Measurements from ENCODE around the gene CXXC5. TPM values are rescaled to one million over a fixed set of nuclear protein-coding genes. Genes with fewer than 3 reads are reported as not detected.

The CXXC5 gene
- total and polyA plus RNA-seq, 2 of the 4 experiments (the other 2 are of a cell fraction) = 24.9 to 35.7 TPM

DNA sequence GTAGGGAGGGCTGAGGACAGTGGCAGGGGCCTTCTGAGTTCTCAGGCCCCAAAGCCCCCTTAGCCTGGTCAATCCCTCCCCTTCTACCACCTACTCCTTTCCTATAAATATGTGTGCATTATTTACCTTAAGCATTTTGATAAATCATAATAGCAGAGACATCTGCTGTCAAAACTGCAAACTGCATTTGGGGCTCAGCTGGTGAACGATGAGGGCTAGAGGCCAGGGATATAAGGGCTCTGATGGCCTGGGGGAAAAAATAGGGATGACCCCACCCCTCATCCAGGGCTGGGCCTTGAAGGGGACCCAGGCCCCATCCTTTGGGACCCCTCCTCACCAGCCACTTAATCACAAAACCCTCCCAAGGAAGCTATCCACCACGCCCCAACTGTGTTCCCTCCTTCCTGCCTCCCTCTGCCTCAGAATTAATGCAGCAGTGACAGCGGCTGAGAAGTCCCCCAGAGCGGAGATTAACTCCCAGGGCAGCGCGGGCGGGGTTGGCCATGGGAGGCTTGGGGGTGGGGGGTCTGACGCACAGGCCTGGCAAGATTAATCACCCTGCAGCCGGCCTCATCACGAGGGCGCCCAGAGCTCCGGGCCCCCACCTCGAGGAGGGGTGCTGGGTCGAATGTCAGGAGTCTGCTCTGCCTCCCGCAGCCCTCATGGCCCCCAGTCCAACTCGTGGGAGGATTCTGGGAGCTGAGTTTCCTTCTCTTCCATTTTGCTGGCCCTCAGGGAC, 42.1 kb downstream of the CXXC5 start:
- in situ Hi-C loops (cut with MboI; ENCODE audit: low sequenced_read_pairs) (no loop called here), intact Hi-C loops (cut with micrococcal nuclease) (loop anchor here (1.0 to 5.0 kb wide), 4 partner anchors 57 to 173 kb away; no protein-coding TSS in a partner anchor), dilution Hi-C loops (cut with HindIII; ENCODE audit: low sequenced_read_pairs, unreplicated experiment) (no loop called here)
- Histone ChIP-seq H4K8ac (ENCODE audit: low read depth in 2 of 2, low read length in 2 of 2) (no peak overlapping the region), H3K14ac (replicated peaks; ENCODE audit: low read depth, low read length) (no peak overlapping the region), H4K91ac (ENCODE audit: insufficient read depth, low read depth, low read length) (peak overlapping the region; percentile 28; the same call in 1 of the 2 replicates), H2AK5ac (ENCODE audit: low read depth, low read length) (peak overlapping the region; percentile 65), H3K23ac (ENCODE audit: low read depth, low read length) (no peak overlapping the region), H3K4me2 (ENCODE audit: low read depth, low read length) (no peak overlapping the region; the same call in 1 of the 2 replicates), H3K18ac (ENCODE audit: low read depth, low read length) (no peak overlapping the region), H2BK120ac (ENCODE audit: low read depth, low read length) (peak overlapping the region; percentile 7; the same call in 1 of the 2 replicates), H3K79me1 (ENCODE audit: low read depth in 1 of 2, low read length in 2 of 2) (peaks cover 4 to 5% of the 10 kb centered on the region in 2 experiments; a peak in 1 of 4 replicates), H3K36me3 (ENCODE audit: control insufficient read depth, insufficient read depth, low read length) (peaks cover 4% of the 10 kb centered on the region), H3K9me1 (ENCODE audit: insufficient read depth, low read length) (peaks cover 7% of the 10 kb centered on the region; the same call in 1 of the 2 replicates), H2AK9ac (replicated peaks; ENCODE audit: low read depth, low read length, poor library complexity) (peak overlapping the region; percentile 86), H3K9me3 (ENCODE audit: control insufficient read depth, insufficient read depth, low read length) (no peaks in the 10 kb centered on the region), H3K4ac (ENCODE audit: low read depth, low read length) (peak overlapping the region; percentile 57; the same call in 1 of the 2 replicates), H2BK15ac (ENCODE audit: low read depth, low read length) (no peak overlapping the region; the same call in 2 of the 3 replicates), H2AFZ (replicated peaks; ENCODE audit: low read length, poor library complexity) (peak overlapping the region; percentile 12), H3K4me3 (ENCODE audit: insufficient read depth, low read depth, low read length) (no peak overlapping the region), H3K4me1 (ENCODE audit: control insufficient read depth, insufficient read depth, low read length) (peaks cover 35% of the 10 kb centered on the region), H3K27ac (ENCODE audit: insufficient read depth, low read length) (peak overlapping the region; percentile 26; the same call in 1 of the 2 replicates), H4K20me1 (ENCODE audit: insufficient read depth, low read length) (no peaks in the 10 kb centered on the region), H2BK5ac (ENCODE audit: low read depth, low read length, poor library complexity, severe bottlenecking) (no peak overlapping the region), H3K9ac (ENCODE audit: low read depth, low read length) (no peak overlapping the region), H4K5ac (ENCODE audit: low read depth, low read length) (no peak overlapping the region), H3K27me3 (ENCODE audit: control insufficient read depth, insufficient read depth, low read length) (no peaks in the 10 kb centered on the region), H3K56ac (ENCODE audit: extremely low read depth, insufficient read depth, low read length) (no peak overlapping the region), H2BK20ac (ENCODE audit: low read depth, low read length) (no peak overlapping the region)
- DNase-seq = peak; percentile 61
- BruUV-seq (replicated peaks) = no TSS peak
- CTCF ChIA-PET = interaction anchor here (0.9 to 3.2 kb wide), 6 partner anchors 29 to 85 kb away, joined by 3 to 26 read pairs (median 4); no protein-coding TSS in a partner anchor
- peak; percentile 56 for ATAC-seq (ENCODE audit: low read depth)
- POLR2A ChIA-PET (ENCODE audit: unreplicated experiment) = no interaction called here
- TF ChIP-seq MXI1 (IDR thresholded peaks at IDR 0.05; ENCODE audit: borderline replicate concordance, low read depth, low read length) (no peak), SMC3 (IDR thresholded peaks at IDR 0.05; ENCODE audit: low read depth, low read length) (peak; percentile 58), MAZ (IDR thresholded peaks at IDR 0.05; ENCODE audit: borderline replicate concordance, low read depth, low read length) (peak; percentile 91), RAD21 (IDR thresholded peaks at IDR 0.05; ENCODE audit: low read length) (peak; percentile 54), RFX5 (IDR thresholded peaks at IDR 0.05; ENCODE audit: low read depth, low read length) (no peak)
- TF ChIP-seq, protein P1, sequence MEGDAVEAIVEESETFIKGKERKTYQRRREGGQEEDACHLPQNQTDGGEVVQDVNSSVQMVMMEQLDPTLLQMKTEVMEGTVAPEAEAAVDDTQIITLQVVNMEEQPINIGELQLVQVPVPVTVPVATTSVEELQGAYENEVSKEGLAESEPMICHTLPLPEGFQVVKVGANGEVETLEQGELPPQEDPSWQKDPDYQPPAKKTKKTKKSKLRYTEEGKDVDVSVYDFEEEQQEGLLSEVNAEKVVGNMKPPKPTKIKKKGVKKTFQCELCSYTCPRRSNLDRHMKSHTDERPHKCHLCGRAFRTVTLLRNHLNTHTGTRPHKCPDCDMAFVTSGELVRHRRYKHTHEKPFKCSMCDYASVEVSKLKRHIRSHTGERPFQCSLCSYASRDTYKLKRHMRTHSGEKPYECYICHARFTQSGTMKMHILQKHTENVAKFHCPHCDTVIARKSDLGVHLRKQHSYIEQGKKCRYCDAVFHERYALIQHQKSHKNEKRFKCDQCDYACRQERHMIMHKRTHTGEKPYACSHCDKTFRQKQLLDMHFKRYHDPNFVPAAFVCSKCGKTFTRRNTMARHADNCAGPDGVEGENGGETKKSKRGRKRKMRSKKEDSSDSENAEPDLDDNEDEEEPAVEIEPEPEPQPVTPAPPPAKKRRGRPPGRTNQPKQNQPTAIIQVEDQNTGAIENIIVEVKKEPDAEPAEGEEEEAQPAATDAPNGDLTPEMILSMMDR (conservative IDR thresholded peaks at IDR 0.05; ENCODE audit: low read depth, low read length) = peak; percentile 58
- TF ChIP-seq, protein P2, sequence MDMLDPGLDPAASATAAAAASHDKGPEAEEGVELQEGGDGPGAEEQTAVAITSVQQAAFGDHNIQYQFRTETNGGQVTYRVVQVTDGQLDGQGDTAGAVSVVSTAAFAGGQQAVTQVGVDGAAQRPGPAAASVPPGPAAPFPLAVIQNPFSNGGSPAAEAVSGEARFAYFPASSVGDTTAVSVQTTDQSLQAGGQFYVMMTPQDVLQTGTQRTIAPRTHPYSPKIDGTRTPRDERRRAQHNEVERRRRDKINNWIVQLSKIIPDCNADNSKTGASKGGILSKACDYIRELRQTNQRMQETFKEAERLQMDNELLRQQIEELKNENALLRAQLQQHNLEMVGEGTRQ (IDR thresholded peaks at IDR 0.05; ENCODE audit: low read depth, low read length) = 0 out of 2 replicates have a peak, but pooled peaks have one; percentile 15
- no CpG with 5 or more reads among the region's 16 CpGs for WGBS, 2 experiments (ENCODE audit: extremely low coverage in 2 of 2, insufficient read length in 1 of 2)

Measured in IMR-90 (cell line).